Stimulated activated naive CD8-positive, alpha-beta T cell treated with anti-CD3 and anti-CD28 coated beads, Interleukin-15, Interleukin-2, amounts not matched to agents 100 ng/mL and 50 ng/mL, for 24 hours (primary cell): ENCODE results near the gene RHOBTB1.

Experiments used
- H3K27ac Mint-ChIP-seq: one replicate; pipeline ENCODE4 v1.8.0; 2021; ENCODE audit warnings: mild to moderate bottlenecking, mixed read lengths
- H3K27me3 Mint-ChIP-seq: one replicate; pipeline ENCODE4 v1.8.0; 2021; ENCODE audit warnings: mixed read lengths
- H3K36me3 Mint-ChIP-seq: one replicate; pipeline ENCODE4 v1.8.0; 2021; ENCODE audit warnings: low read depth, mixed read lengths
- H3K4me1 Mint-ChIP-seq: one replicate; pipeline ENCODE4 v1.8.0; 2021; ENCODE audit warnings: low read depth, mixed read lengths
- H3K4me3 Mint-ChIP-seq: one replicate; pipeline ENCODE4 v1.8.0; 2021; ENCODE audit warnings: mild to moderate bottlenecking, mixed read lengths
- H3K9me3 Mint-ChIP-seq: one replicate; pipeline ENCODE4 v1.8.0; 2021; ENCODE audit warnings: mixed read lengths

The RHOBTB1 gene

GRCh38 chr10:60937022-60937421 lies 7.0 kb downstream of the RHOBTB1 start:
- no peaks in the 10 kb centered on the region for H3K36me3 Mint-ChIP-seq

GRCh38 chr10:60934215-60935175 lies 9.5 kb downstream of the RHOBTB1 start:
- Mint-ChIP-seq H3K4me3 (no peak overlapping the region), H3K4me1 (no peaks in the 10 kb centered on the region), H3K27ac (no peak overlapping the region), H3K27me3 (peaks cover 3% of the 10 kb centered on the region), H3K36me3 (no peaks in the 10 kb centered on the region), H3K9me3 (no peaks in the 10 kb centered on the region)

More at GRCh38 chr10:60937022-60937421, 7.0 kb downstream of the RHOBTB1 start:
- H3K27ac Mint-ChIP-seq, result no peak overlapping the region
- no peaks in the 10 kb centered on the region for H3K4me1 Mint-ChIP-seq
- no peak overlapping the region for H3K4me3 Mint-ChIP-seq
- H3K27me3 Mint-ChIP-seq, result peaks cover 14% of the 10 kb centered on the region
- H3K9me3 Mint-ChIP-seq, result no peaks in the 10 kb centered on the region

GRCh38 chr10:60932756-60933155 lies 11.2 kb downstream of the RHOBTB1 start:
- H3K4me1 Mint-ChIP-seq, result no peaks in the 10 kb centered on the region

GRCh38 chr10:60930237-60930636 lies 13.7 kb downstream of the RHOBTB1 start:
- Mint-ChIP-seq H3K27me3 (no peaks in the 10 kb centered on the region), H3K9me3 (no peaks in the 10 kb centered on the region), H3K36me3 (no peaks in the 10 kb centered on the region), H3K4me1 (no peaks in the 10 kb centered on the region), H3K27ac (no peak overlapping the region), H3K4me3 (no peak overlapping the region)

More at GRCh38 chr10:60932756-60933155, 11.2 kb downstream of the RHOBTB1 start:
- Mint-ChIP-seq H3K9me3 (no peaks in the 10 kb centered on the region), H3K27me3 (no peaks in the 10 kb centered on the region), H3K27ac (no peak overlapping the region), H3K36me3 (no peaks in the 10 kb centered on the region), H3K4me3 (no peak overlapping the region)

- H3K27ac Mint-ChIP-seq, result no peak overlapping the region
- no peaks in the 10 kb centered on the region for H3K27me3 Mint-ChIP-seq
- no peaks in the 10 kb centered on the region for H3K4me1 Mint-ChIP-seq
- H3K4me3 Mint-ChIP-seq, result no peak overlapping the region
- H3K36me3 Mint-ChIP-seq, result no peaks in the 10 kb centered on the region
- peaks cover 11% of the 10 kb centered on the region for H3K9me3 Mint-ChIP-seq
These were observed 22.4 kb downstream of the RHOBTB1 start for GRCh38 chr10:60921633-60922032.

GRCh38 chr10:60920479-60920878 lies 23.5 kb downstream of the RHOBTB1 start:
- H3K4me3 Mint-ChIP-seq, result no peak overlapping the region

GRCh38 chr10:60919551-60919950 lies 24.4 kb downstream of the RHOBTB1 start:
- Mint-ChIP-seq H3K36me3 (no peaks in the 10 kb centered on the region), H3K27me3 (no peaks in the 10 kb centered on the region), H3K27ac (no peak overlapping the region), H3K9me3 (peaks cover 11% of the 10 kb centered on the region), H3K4me1 (no peaks in the 10 kb centered on the region), H3K4me3 (no peak overlapping the region)

More at GRCh38 chr10:60920479-60920878, 23.5 kb downstream of the RHOBTB1 start:
- H3K36me3 Mint-ChIP-seq, result no peaks in the 10 kb centered on the region
- peaks cover 11% of the 10 kb centered on the region for H3K9me3 Mint-ChIP-seq
- no peak overlapping the region for H3K27ac Mint-ChIP-seq
- no peaks in the 10 kb centered on the region for H3K4me1 Mint-ChIP-seq
- no peaks in the 10 kb centered on the region for H3K27me3 Mint-ChIP-seq

- Mint-ChIP-seq H3K4me1 (no peaks in the 10 kb centered on the region), H3K36me3 (no peaks in the 10 kb centered on the region), H3K9me3 (peaks cover 11% of the 10 kb centered on the region), H3K4me3 (no peak overlapping the region), H3K27ac (no peak overlapping the region), H3K27me3 (no peaks in the 10 kb centered on the region)
These were observed 26.4 kb downstream of the RHOBTB1 start for GRCh38 chr10:60917331-60918280.

- Mint-ChIP-seq H3K36me3 (no peaks in the 10 kb centered on the region), H3K4me1 (peaks cover 4% of the 10 kb centered on the region), H3K27ac (no peak overlapping the region)
These were observed 28.0 kb downstream of the RHOBTB1 start for GRCh38 chr10:60916025-60916424.

GRCh38 chr10:60914690-60915141 lies 29.3 kb downstream of the RHOBTB1 start:
- Mint-ChIP-seq H3K27me3 (no peaks in the 10 kb centered on the region), H3K4me1 (peaks cover 9% of the 10 kb centered on the region), H3K9me3 (peaks cover 11% of the 10 kb centered on the region), H3K36me3 (no peaks in the 10 kb centered on the region), H3K4me3 (no peak overlapping the region), H3K27ac (no peak overlapping the region)

More at GRCh38 chr10:60916025-60916424, 28.0 kb downstream of the RHOBTB1 start:
- Mint-ChIP-seq H3K27me3 (no peaks in the 10 kb centered on the region), H3K9me3 (peaks cover 11% of the 10 kb centered on the region), H3K4me3 (no peak overlapping the region)

- Mint-ChIP-seq H3K27ac (no peak overlapping the region), H3K9me3 (peaks cover 11% of the 10 kb centered on the region), H3K4me1 (peaks cover 9% of the 10 kb centered on the region), H3K4me3 (no peak overlapping the region), H3K36me3 (no peaks in the 10 kb centered on the region), H3K27me3 (no peaks in the 10 kb centered on the region)
These were observed 30.3 kb downstream of the RHOBTB1 start for GRCh38 chr10:60913657-60914056.

- H3K27me3 Mint-ChIP-seq, result no peaks in the 10 kb centered on the region
- peaks cover 9% of the 10 kb centered on the region for H3K4me1 Mint-ChIP-seq
- H3K4me3 Mint-ChIP-seq, result no peak overlapping the region
- H3K36me3 Mint-ChIP-seq, result no peaks in the 10 kb centered on the region
- no peak overlapping the region for H3K27ac Mint-ChIP-seq
- H3K9me3 Mint-ChIP-seq, result peaks cover 7% of the 10 kb centered on the region
These were observed 30.9 kb downstream of the RHOBTB1 start for GRCh38 chr10:60913071-60913470.

GRCh38 chr10:60911715-60912114 lies 32.3 kb downstream of the RHOBTB1 start:
- H3K27me3 Mint-ChIP-seq, result no peaks in the 10 kb centered on the region
- no peak overlapping the region for H3K4me3 Mint-ChIP-seq
- H3K27ac Mint-ChIP-seq, result no peak overlapping the region
- H3K4me1 Mint-ChIP-seq, result peaks cover 9% of the 10 kb centered on the region
- no peaks in the 10 kb centered on the region for H3K9me3 Mint-ChIP-seq
- H3K36me3 Mint-ChIP-seq, result no peaks in the 10 kb centered on the region

GRCh38 chr10:60911216-60911615 lies 32.8 kb downstream of the RHOBTB1 start:
- Mint-ChIP-seq H3K4me3 (no peak overlapping the region), H3K27ac (no peak overlapping the region), H3K4me1 (peaks cover 9% of the 10 kb centered on the region), H3K27me3 (no peaks in the 10 kb centered on the region), H3K36me3 (no peaks in the 10 kb centered on the region), H3K9me3 (no peaks in the 10 kb centered on the region)

GRCh38 chr10:60910543-60910942 lies 33.4 kb downstream of the RHOBTB1 start:
- H3K4me3 Mint-ChIP-seq, result no peak overlapping the region
- H3K27ac Mint-ChIP-seq, result no peak overlapping the region
- peaks cover 9% of the 10 kb centered on the region for H3K4me1 Mint-ChIP-seq
- no peaks in the 10 kb centered on the region for H3K27me3 Mint-ChIP-seq
- no peaks in the 10 kb centered on the region for H3K36me3 Mint-ChIP-seq
- no peaks in the 10 kb centered on the region for H3K9me3 Mint-ChIP-seq
